ENCODE data around the gene STK4.

Gene STK4

GRCh38 chr20:45101333-45101850 is 135.1 kb downstream of the STK4 start:
- no peak for TF ChIP-seq ZFX (IDR thresholded peaks at IDR 0.05; ENCODE audit: borderline replicate concordance)
- TF ChIP-seq, protein P1, sequence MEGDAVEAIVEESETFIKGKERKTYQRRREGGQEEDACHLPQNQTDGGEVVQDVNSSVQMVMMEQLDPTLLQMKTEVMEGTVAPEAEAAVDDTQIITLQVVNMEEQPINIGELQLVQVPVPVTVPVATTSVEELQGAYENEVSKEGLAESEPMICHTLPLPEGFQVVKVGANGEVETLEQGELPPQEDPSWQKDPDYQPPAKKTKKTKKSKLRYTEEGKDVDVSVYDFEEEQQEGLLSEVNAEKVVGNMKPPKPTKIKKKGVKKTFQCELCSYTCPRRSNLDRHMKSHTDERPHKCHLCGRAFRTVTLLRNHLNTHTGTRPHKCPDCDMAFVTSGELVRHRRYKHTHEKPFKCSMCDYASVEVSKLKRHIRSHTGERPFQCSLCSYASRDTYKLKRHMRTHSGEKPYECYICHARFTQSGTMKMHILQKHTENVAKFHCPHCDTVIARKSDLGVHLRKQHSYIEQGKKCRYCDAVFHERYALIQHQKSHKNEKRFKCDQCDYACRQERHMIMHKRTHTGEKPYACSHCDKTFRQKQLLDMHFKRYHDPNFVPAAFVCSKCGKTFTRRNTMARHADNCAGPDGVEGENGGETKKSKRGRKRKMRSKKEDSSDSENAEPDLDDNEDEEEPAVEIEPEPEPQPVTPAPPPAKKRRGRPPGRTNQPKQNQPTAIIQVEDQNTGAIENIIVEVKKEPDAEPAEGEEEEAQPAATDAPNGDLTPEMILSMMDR (IDR thresholded peaks at IDR 0.05): no peak
- no peak overlapping the region for H3K27ac ChIP-seq

DNA sequence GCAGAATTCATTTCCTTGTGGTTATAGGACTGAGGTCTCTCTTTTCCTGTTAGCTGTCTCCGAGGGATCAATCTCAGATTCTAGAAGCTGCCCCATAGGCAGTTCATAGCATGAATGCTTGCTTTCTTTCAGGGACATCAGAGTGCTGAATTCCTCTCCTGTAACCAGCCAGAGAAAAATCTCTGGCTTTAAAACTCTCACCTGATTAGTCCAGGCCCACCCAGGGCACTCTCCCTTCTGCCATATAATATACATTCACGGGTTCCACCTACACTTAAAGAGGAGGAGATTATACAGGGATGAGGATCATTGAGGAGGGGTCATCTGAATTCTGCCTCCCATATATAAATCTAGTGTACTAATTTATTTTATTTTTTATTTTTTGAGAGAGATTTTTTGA is 136.8 kb downstream of the STK4 start:
- H3K27ac ChIP-seq: no peak overlapping the region
- no peak for TF ChIP-seq ZFX (IDR thresholded peaks at IDR 0.05; ENCODE audit: borderline replicate concordance)

GRCh38 chr20:45104786-45105185 is 138.5 kb downstream of the STK4 start:
- H3K27ac ChIP-seq: no peak overlapping the region
- TF ChIP-seq ZFX (IDR thresholded peaks at IDR 0.05; ENCODE audit: borderline replicate concordance): no peak
- TF ChIP-seq, protein P1 (IDR thresholded peaks at IDR 0.05): no peak

DNA sequence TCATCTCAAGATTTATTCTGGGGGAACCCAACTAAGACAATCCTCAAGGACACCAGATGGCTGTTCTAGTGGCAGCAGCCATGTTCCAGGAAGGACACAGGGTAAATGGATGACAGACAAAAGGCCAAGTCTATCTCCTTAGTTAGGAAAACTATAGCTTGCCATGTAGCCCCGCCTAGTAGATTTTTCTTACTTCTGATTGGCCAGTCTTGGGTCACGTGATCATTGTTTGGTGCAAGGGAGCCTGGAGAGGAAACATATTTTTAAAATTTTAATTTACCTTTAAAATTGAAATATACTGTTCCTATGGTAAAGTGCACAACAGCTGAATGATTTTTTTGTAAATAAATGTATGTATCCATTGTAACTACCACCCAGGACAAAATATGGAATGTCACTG is 139.0 kb downstream of the STK4 start:
- no peak for TF ChIP-seq ZFX (IDR thresholded peaks at IDR 0.05; ENCODE audit: borderline replicate concordance)
- TF ChIP-seq, protein P1 (IDR thresholded peaks at IDR 0.05): no peak
- H3K27ac ChIP-seq: no peak overlapping the region

- H3K27ac ChIP-seq: no peak overlapping the region
- no peak for TF ChIP-seq ZFX (IDR thresholded peaks at IDR 0.05; ENCODE audit: borderline replicate concordance)
- TF ChIP-seq, protein P1 (IDR thresholded peaks at IDR 0.05): no peak
These were observed 143.3 kb downstream of the STK4 start for GRCh38 chr20:45109634-45110033.

GRCh38 chr20:45110301-45110700 is 144.0 kb downstream of the STK4 start:
- H3K27ac ChIP-seq: no peak overlapping the region
- TF ChIP-seq, protein P1 (IDR thresholded peaks at IDR 0.05): no peak
- no peak for TF ChIP-seq ZFX (IDR thresholded peaks at IDR 0.05; ENCODE audit: borderline replicate concordance)

GRCh38 chr20:45111285-45111684 is 145.0 kb downstream of the STK4 start:
- no peak overlapping the region for H3K27ac ChIP-seq
- TF ChIP-seq ZFX (IDR thresholded peaks at IDR 0.05; ENCODE audit: borderline replicate concordance): no peak
- TF ChIP-seq, protein P1 (IDR thresholded peaks at IDR 0.05): no peak
